NCI-H524 treated with DMSO at 0.1 percent for 48 hours (cell line): ENCODE measurements around the gene PRELP.

Experiments
- DNase-seq: peaks from one replicate; lab custom pipeline; 2025; lab: John Stamatoyannopoulos, UW

The PRELP gene

DNA sequence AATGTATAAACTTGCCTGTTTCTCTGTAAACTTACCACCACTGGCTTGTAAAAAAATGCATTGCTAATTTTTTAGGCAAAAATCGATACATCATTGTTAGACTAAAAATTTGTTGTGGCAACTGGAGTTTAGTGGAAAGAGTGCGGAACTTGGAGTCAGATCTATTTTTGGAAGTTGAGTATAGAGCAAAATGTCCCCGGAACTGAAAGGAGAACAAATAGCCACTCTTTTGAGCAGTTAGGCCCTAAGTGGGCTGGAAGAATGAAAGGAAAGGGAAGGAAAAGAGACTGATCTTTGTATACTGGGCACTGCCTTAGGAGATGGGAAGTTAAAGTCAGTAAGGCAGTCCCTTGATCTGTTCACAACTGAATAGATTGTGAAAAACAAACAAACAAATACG lies 48.5 kb downstream of the PRELP start:
- no peak for DNase-seq

DNA sequence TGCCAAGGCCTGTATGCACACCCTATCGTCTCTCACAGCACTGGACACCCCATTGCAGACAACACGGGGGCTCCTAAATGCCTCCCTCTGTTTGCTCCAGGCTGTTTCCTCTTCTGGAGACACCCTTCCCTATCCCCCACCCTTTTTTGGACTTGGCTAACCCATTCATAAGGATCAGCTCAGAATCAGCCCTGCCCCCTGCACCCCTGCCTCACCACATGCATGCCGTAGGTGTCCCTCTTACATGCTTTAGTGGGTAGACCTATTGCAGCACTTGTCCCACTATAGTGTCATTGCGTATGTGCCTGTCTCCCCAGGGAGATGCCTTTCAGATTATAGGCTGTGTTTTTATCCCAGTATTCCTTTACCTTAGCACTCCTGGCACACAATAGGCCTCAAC lies 49.2 kb downstream of the PRELP start:
- DNase-seq: no peak

DNA sequence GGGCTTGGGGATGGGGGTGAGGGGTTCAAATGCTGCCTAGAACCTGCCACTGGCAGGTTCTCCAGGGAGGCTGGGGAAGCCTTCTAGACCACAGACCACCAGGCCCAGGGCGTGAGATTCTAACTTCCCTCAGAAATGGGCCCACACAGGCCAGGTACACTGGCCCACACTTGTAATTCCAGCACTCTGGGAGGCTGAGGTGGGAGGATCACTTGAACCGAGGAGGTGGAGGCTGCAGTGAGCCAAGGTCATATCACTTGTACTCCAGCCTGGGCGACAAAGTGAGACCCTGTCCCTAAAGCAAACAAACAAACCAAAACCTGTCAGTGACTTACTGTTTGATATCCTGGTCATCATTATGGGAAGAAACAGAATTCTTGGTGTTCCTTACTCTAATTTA lies 50.1 kb downstream of the PRELP start:
- no peak for DNase-seq

DNA sequence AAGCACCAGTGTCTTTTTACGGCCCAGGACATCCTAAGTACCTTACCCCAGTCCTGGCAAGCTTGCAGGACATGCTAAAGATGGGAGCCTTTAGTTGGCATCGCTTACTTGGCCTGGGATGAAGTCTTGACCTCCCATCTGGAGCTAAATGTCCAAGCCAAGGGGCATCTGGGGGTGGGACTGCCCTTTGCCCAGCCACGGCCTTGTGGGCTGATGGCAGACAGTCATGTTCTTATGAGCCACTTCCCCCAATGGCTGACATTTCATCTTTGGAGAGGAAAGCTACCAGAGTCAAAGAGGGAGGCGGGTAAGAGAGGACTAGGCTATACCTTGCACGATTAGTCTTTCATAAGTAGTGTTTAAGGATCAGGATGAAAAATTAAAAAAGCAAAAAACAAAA lies 50.5 kb downstream of the PRELP start:
- DNase-seq: no peak

DNA sequence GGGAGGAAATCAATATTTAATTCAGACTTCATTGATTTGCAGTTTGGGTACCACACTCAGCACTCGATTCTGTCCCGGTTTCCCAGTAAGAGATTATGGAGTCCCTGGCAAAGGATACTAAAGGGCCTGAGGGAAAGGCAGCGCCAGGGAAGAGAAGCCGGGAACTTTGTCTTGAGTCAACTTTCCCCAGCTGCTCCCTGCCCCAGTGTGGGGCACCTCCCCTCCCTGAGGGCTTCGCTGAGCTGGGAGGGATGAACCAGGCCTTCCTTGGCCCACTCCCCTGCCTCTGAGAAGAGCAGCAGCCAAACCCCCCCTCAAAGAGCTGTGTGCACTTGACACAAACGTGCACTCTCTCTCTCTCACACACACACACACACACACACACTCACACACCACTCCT lies 51.0 kb downstream of the PRELP start:
- DNase-seq: no peak

DNA sequence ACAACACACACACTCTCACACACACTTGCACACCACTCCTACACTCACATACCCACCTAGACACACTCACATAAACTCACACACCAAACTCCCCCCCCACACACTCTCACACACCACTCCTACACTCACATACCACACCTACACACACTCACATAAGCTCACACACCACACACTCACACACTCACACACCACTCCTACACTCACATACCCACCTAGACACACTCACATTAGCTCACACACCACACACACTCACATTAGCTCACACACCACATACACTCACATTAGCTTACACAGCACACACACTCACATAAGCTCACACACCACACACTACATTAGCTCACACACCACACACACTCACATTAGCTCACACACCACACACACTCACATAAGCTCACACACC lies 51.4 kb downstream of the PRELP start:
- DNase-seq: no peak

DNA sequence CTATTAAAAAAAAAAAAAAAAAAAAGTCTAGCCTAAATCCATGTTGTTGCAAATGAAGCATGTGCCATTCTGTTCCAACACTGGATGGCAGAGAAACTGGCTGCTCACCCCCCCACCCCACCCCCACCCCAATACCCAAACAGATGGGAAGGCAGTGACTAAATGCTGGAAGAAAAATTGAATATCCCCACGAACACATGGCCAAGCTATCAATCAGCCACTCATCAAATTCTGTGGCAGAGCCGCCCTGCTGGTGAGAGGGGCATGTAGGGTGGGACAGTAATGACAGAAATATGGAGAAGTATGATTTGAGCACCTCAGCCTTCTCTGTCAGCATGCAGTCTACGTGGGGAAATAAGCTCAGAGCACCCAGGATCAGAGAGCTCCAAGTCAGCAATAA lies 52.5 kb downstream of the PRELP start:
- peak; percentile 30 for DNase-seq

DNA sequence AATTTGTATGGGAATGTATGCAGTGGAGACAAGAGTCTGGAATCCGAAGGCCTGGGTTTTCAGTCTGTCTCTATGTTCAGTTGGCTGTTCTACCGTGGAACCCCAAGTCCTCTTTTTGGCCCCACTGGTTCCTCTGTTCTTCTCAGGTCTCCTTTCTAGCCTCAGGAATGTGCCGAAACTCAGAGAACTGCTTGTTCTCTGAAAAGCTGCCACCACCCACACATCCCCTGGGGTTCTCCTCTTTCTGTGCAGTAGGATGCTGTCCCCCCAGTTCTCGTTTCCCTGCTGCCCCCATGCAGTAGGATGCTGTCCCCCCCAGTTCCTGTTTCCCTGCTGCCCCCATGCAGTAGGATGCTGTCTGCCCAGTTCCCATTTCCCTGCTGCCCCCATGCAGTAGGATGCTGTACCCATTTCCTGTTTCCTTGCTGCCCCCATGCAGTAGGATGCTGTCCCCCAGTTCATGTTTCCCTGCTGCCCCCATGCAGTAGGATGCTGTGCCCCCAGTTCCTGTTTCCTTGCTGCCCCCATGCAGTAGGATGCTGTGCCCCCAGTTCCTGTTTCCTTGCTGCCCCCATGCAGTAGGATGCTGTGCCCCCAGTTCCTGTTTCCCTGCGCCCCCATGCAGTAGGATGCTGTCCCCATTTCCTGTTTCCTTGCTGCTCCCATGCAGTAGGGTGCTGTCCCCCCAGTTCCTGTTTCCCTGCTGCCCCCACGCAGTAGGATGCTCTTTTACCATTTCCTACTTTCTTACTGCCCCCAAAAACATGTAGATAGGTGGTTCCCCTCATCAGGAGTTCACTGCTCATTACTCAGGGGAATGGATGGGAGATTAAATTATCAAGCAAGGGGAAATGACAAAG lies 53.6 kb downstream of the PRELP start:
- no peak for DNase-seq

DNA sequence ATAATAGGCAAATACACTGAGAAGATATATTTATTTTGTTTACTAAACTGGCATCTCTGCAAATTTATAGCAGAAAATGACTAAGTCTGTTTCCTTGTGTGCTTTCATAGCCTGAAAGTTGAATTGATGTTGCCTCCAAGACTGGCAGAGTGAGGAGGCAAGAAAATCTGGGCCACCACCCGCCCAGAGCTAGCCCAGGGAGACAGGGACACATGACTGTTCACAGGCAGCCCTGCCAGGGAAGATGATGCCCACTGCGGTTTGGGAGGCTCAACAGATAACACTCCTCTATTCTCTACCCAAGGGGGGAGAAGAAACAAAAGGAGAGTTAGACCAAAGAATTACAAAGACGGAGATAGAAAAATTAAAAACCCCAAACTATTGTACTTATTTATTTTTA lies 55.5 kb downstream of the PRELP start:
- DNase-seq: no peak

DNA sequence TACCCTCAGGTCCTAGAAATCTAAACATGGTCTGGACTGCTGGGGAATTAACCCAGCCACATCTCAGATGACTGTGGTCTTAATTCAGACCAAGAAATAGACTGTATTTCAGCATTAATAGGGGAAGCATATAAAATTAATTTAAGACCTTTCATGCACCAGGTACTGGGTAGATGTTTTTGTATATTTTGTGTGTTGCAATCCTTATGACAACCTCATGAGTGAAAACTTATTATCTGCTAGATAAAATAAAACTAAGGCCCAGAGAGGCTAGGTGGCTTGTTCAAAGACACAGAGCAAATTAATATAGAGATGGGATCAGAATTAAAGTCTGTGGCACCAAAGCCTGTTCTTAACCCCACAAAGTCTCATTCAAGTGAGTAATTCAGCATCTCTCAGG lies 58.4 kb downstream of the PRELP start:
- no peak for DNase-seq

DNA sequence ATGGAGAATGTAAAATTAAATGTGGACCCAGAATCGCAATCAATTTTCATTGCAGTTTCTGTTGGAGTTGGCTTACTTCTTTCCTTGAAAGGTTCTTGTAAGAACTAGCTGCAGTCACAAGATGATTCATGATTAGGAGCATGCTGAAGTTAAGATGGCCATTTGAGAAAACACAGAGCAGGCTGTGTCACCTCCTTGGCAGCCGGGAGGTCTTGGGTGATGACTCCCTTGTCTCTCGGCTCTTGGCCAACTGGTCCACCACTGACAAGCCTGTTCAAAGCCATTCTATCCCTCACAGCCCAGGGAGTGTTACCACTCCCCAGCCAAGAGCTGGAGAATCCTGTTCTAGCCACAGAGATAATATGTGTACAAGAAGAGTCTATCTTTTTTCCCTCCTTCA lies 58.9 kb downstream of the PRELP start:
- DNase-seq: no peak

DNA sequence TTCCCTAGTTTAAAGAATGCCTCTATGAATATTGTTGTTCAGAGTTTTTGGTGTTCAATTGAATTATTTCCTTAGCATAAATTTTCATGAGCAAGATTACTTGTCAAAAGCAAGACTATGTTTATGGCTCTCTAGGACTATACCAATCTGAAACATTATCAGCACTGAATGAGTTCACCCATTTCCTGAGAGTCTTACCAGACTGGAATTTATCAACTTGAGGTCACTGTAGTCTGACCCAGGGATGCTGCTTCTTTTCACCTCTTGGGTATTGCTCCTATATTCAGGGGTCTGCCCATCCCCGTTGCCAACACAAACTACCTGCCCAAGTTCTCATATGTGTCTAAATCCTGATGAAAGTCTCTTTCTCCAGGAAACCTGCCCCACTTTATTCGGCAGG lies 61.0 kb downstream of the PRELP start:
- no peak for DNase-seq

DNA sequence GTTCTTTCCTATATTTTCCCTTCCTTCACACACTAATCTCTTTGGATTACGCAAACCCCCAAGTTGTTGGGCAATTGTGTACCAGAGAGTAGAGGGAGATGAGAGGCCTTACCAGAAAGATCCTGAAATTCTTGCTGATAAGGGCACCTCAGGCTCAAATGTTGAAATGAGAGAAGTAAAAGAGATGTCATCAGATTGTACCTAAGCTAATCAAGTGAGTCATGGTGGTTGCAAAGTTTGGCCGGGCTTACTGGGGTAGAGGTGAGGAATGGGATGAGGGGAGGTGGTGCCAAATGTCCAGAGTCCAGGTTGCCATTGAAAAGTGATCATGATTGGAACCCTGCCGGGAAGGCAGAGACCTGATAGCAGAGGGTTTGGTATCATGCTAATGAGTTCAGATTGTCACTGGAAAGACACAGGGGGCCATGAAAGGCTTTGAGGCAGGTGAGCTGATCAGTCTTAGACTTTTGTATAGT lies 61.4 kb downstream of the PRELP start:
- no peak for DNase-seq

DNA sequence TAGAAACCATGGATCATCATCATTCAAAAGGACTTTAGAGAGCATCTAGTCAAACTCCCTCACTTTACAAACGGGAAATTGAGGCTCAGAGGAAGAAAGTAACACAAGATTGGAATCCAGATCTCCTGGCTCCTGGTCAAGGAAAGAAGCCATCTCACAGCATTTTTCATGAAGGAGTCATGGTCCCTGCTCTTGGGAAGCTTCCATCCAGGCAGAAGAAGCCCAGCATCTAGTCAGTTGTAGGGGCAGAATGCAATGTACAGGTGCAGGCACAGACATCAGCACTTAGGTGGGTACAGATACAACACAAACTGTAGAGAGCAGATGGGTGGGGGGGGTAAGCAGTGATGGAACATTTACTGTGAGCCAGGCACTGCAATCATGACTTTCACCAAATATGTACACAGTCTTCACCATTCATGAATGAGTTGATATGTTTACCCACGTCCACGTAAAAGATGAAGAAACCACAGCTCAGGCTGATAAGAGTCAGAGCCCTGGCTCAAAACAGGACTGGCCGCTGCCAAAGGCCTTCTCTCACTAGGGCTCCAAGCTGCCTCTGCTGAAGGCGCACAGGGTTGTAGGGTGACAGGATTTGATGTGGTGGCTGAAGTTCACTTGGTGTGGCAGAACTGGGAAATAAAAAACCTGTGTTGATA lies 62.3 kb downstream of the PRELP start:
- no peak for DNase-seq

DNA sequence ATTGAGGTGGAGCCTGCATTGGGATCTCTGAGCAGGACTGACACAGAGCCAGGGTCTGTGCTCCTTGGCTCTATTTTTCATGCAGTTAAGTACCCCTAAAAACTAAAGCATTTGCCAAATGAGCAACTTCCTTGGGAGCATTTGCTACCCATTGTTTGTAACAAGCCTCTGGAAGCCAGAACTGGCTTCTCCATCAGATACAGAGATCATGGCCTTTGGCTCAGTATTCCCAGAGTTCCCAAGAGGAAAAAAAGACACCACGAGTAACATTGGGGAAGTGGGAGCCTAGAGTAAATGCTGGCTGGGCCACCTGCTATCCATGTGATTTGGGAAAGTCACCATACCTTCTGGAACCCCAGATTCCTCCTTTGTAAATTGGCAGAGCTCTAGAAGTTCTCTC lies 63.1 kb downstream of the PRELP start:
- DNase-seq: no peak

DNA sequence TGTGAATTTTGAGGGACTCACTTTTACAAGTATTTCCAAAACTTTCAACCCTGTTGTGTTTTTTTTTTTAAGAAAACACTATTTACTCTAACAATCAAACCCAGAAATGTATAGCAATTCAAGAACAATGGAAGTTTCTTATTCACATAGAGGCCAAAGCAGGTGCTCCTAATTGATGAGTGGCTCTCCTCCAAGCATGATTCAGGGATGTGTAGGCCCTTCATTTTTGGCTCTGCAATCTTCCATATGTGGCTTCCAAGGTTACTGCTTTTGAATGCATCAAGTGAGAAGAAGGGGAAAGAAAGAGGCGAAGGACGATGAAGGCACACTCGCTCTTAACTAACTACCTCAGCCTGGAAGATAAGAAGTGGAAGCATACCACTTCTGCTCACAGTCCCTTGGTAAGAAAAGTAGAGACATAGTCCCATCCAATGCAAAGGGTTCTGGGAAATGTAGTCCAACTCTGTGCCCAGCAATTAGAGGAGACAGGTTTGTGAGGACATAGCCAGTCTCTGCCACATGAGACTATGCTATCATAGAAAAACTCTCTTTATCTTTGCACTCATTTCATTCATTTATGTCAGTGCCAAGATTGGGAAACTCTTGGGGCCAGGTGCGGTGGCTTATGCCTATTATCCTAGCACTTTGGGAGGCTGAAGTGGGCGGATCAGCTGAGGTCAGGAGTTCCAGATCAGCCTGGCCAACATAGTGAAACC lies 64.4 kb downstream of the PRELP start:
- DNase-seq: no peak
